ENCODE data around the gene FGFBP3.
"Not testable (repeated sequence)": the region's sequence is repeated elsewhere in the genome, so short reads cannot be mapped to it uniquely, and the experiment has no call there.

FGFBP3 gene

GRCh38 chr10:91897421-91897820, 11.9 kb downstream of the FGFBP3 start:
- DNase-seq: no peak

DNA sequence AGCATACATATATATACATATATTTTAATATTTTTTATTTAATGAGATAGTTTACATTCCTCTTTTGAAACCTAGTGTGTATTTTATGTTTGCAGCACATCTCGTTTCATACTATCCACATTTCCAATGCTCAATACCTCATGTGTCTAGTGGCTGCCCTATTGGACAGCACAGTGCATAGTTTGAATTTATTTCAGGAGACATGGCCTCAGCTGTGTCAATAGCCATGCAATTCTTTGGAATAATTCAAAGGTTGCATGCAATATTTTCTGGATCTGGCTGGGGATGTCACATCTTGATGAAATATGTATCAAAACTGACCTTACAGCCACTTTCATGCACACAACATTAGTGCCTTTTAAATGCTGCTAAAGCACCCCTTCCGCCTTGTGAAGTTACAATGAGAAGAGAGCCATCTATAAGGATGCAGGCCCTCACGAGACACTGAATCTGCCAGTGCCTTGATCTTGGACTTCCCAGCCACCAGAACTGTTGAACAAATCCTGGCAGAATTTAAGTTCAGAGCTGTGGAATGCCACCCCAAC, 13.0 kb downstream of the FGFBP3 start:
- no peak for DNase-seq

GRCh38 chr10:91894261-91894685, 15.0 kb downstream of the FGFBP3 start:
- not testable (repeated sequence) for DNase-seq

GRCh38 chr10:91893051-91893450, 16.2 kb downstream of the FGFBP3 start:
- DNase-seq: no peak

DNA sequence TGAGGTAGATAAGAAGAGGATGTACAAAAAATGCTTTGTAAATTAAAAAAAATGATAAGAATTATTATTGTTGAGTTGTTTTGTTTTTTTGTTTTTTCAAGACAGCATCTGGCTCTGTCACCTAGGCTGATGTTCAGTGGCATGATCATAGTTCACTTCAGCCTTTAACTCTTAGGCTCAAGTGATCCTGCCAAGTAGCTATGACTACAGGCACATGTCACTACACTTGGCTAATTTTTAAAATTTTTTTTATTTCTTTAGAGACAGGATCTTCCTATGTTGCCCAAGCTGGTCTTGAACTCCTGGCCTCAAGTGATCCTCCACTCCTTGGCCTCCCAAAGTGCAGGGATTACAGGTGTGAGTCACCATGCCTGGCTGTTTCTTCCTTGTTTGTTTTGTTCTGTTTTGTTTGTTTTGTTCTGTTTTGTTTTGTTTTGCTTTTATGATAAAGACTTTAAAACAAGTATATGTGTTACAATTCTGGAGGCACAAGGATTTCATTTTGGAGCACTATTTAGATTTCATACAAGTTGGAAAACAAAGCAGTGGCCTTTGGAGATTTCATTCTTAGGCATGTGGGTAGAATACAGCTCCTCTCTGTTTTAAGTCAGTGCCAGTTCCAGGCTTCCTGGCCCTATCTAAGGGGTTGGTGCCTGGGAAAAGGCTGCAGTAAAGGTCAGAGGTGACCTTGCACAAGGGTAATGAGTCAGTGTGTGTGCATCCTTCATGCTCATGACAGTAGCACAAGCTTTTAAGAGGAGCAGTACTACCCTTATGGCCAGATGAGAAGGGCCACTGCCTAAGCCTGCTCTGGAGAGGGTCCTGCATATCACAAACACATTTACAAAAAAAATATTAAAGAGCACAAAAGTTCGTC, 17.9 kb downstream of the FGFBP3 start:
- DNase-seq: no peak

GRCh38 chr10:91887272-91888076, 21.8 kb downstream of the FGFBP3 start:
- DNase-seq: no peak

GRCh38 chr10:91886954-91887271, 22.4 kb downstream of the FGFBP3 start:
- DNase-seq: no peak

GRCh38 chr10:91885362-91886079, 23.8 kb downstream of the FGFBP3 start:
- DNase-seq: no peak

DNA sequence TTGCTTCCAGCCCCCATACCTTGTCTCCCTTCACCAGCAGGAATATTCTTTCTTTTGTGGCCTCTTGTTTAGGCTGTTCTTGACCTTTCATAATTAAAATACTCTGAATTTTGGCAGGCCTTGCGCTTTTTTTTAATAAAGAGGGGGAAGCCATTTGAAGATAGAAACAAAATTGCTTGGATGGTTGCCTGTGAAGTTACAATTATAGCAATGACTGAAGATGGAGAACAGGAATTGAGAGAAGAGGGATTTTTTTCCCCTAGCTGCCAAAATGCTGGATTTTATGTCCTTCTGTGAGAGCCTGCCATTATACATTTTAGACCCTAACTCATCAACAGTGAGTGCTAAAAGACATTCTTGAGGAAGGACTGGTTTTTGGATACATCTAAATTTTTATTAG, 24.8 kb downstream of the FGFBP3 start:
- DNase-seq: no peak

DNA sequence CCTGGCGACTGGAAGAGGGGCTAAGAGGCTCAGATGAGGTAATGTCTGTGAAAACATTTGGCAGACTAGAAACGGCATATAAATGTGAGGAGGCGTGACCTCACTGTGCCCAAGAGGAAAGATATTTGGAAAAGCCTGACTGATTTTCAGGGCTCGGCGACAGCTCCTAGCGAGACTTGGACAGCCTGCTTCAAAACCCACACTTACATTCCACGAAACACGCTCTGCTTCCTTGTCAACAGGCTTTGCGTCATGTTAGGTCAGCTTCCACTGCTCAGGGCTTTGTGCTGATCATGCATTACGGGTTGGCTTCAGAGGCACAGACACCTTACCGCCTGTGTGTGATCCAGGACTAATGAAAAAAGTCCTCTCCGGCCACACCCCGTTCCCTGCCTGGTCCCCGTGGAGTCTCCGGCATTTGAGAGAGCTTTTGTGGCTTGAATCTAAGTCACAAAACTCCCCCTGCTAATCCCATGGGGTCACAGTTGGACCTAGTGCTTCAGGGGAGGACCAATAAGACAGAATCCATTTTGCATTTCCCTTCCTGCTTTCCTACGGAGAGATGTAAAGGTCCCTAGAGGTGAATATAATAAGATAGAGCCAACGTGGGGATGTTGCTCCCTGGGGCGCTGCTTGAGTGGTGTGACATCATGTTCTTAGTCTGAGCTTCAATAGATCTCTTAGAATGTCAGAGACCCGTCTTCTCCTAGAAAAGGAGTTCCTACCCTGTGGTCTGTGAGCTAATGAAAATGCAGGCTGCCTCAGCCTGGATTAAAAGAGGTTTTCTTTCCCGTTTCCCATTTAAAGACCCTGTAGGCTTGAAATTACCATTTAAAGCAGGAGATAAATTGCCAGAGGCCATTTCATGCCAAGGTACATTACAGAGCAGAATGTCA, 25.5 kb downstream of the FGFBP3 start:
- no peak for DNase-seq

DNA sequence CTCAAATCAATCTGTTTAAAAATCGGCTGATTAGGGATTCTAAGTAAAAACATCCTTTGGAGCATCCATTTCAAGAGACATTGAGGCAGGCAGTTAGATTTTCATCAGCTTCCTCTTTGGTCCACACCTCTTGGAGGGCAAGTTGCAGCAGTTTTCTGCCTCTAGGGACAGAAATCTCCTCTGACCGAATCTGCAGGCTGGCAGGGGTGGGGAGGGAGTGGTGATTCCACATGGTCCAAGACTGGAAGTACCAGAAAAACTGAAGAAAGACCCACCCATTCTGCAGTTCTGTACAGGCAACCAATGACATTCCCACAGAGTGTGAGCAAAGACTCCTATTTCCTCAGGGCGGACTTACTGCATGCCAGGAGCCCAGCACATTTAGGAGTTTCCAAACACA, 29.0 kb downstream of the FGFBP3 start:
- DNase-seq: no peak

DNA sequence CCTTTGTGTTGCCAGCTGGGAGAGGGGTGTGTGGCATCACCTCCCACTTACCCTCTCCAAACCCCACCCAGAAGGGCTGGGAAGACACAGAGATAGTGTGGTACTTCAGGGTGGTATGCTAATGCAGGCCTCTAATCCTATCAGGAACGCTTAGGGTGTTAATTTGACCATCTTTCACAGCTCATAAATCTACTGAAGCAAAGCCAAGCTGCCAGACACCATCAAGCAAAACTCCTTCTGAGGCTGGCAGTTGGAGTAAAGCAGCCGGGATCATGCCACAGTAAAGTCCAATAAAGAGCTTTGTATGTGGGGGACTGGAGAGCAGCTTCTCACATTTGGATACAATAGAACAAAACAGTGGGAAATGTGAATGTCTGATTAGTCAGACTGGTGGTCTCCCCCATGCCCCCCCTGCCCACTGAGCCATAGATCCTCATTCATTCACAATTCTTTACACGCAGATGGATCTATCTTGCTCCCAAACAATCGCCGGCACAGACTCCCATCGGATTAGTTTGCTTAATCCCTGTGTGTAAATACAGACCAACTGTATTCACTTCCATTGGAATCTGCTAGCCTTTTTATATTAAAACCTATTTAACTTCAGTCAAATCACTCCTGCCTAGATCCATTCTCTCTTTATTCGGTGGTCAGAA, 29.6 kb downstream of the FGFBP3 start:
- DNase-seq: no peak

GRCh38 chr10:91875779-91876178, 33.5 kb downstream of the FGFBP3 start:
- DNase-seq: no peak

DNA sequence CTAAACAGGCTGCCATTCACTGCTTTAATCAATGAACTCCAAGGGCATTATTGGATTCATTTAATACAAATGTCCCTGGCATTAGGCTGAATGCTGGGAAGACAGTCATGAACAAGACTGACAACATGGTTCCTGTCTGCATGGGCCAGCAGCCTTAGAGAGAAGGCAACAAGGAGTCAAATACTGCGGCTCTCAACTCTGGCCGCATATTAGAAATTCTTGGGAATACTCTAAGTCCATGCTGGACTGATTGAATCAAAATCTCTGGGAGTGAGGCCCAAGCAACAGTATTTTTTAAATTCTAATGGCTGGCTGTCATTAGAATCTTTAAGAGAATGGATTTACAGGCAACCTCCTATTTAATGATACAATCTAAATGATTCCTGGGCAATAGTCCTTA, 34.1 kb downstream of the FGFBP3 start:
- DNase-seq: no peak

DNA sequence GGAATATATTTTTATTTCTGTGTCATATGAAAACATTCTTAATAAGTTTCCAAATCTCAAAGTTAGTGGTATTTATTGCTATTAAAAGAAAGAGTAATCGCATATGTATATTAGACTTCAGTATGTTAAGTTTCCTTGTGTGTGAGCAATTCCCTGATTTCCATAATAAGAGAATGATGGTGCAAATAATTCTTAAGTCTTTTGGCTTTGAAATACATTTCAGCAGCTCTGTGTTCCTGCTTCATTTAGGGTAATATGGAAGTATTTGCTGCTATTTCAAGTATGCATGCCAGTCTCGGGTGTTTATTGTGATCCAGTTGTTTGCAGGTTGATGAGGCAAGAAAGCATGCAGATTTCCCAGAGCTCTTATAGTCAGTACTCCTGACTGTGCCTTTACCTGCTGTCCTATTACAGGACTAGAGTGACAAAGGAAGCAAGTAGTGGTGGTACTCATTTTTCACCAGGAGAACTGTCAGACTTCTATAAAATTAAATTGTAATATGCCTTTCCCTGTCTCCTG, 43.7 kb downstream of the FGFBP3 start:
- DNase-seq: no peak

GRCh38 chr10:91864744-91865143, 44.5 kb downstream of the FGFBP3 start:
- DNase-seq: no peak

GRCh38 chr10:91864099-91864498, 45.2 kb downstream of the FGFBP3 start:
- no peak for DNase-seq

DNA sequence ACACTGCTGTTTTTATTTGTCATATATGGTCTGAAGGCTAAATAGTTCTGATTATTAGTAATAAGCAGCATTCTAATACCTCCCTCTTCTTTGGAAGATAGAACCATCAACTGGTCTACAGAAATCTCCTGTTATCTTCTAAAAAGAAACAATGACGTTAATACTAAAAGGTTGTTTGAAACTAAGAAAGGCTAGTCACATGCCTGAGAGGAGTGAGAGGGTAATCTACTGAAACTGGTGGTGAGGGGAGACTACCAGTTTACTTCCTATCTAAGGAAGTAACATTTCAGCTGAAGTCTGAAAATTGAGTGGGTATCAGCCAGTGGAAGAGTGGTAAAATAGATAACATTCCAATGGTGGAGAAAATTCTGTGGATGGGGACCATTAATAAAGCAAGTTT, 48.4 kb downstream of the FGFBP3 start:
- DNase-seq: no peak

GRCh38 chr10:91856637-91857036, 52.6 kb downstream of the FGFBP3 start:
- no peak for DNase-seq
